Measurements from ENCODE around the gene SPAG5.

- TF ChIP-seq EP300 (IDR thresholded peaks at IDR 0.05), result no peak
- no peak for TF ChIP-seq CTCF (IDR thresholded peaks at IDR 0.05)
Observed at GRCh38 chr17:28537219-28537610, 61.6 kb downstream of the SPAG5 start.

All from esophagus muscularis mucosa (tissue), 3 donors.